NCI-H1436 treated with DMSO at 0.1 percent for 48 hours (cell line): ENCODE data around the gene PADI3.

Experiments
- DNase-seq: peaks from one replicate; lab custom pipeline; 2025; lab: John Stamatoyannopoulos, UW

The PADI3 gene

GRCh38 chr1:17248781-17249180 lies at the start of gene PADI3:
Gene PADI3, plus strand, starts transcription at chr1:17249098. Its CDS starts 40 bp downstream, at chr1:17249138.
- DNase-seq, result no peak

- DNase-seq, result no peak
Observed at GRCh38 chr1:17199267-17200044, 49.4 kb upstream of the PADI3 start.

- DNase-seq, result no peak
Observed at GRCh38 chr1:17200246-17200645, 48.7 kb upstream of the PADI3 start.

GRCh38 chr1:17200756-17201155 lies 48.1 kb upstream of the PADI3 start:
- no peak for DNase-seq

GRCh38 chr1:17201201-17202021 lies 47.5 kb upstream of the PADI3 start:
- no peak for DNase-seq

GRCh38 chr1:17204546-17205440 lies 44.1 kb upstream of the PADI3 start, which contains the start of gene PADI1:
Gene PADI1, plus strand, starts transcription at chr1:17205128. Its CDS starts 90 bp downstream, at chr1:17205218.
- DNase-seq, result no peak

GRCh38 chr1:17205652-17206051 lies 43.2 kb upstream of the PADI3 start:
- DNase-seq, result no peak

GRCh38 chr1:17206196-17206595 lies 42.7 kb upstream of the PADI3 start:
- DNase-seq, result no peak

- no peak for DNase-seq
Observed at GRCh38 chr1:17207046-17207445, 41.9 kb upstream of the PADI3 start.

- DNase-seq, result no peak
Observed at GRCh38 chr1:17207540-17207939, 41.4 kb upstream of the PADI3 start.

- DNase-seq, result no peak
Observed at GRCh38 chr1:17207966-17208418, 40.9 kb upstream of the PADI3 start.

GRCh38 chr1:17208546-17208945 lies 40.4 kb upstream of the PADI3 start:
- no peak for DNase-seq

GRCh38 chr1:17209430-17209829 lies 39.5 kb upstream of the PADI3 start:
- no peak for DNase-seq

- DNase-seq, result no peak
Observed at GRCh38 chr1:17210176-17210575, 38.7 kb upstream of the PADI3 start.

GRCh38 chr1:17211377-17211776 lies 37.5 kb upstream of the PADI3 start:
- DNase-seq, result no peak

- no peak for DNase-seq
Observed at GRCh38 chr1:17212009-17212408, 36.9 kb upstream of the PADI3 start.

- DNase-seq, result no peak
Observed at GRCh38 chr1:17212487-17213121, 36.3 kb upstream of the PADI3 start.

- DNase-seq, result no peak
Observed at GRCh38 chr1:17213148-17213781, 35.6 kb upstream of the PADI3 start.

- no peak for DNase-seq
Observed at GRCh38 chr1:17213782-17214148, 35.1 kb upstream of the PADI3 start.

- no peak for DNase-seq
Observed at GRCh38 chr1:17214876-17215544, 33.9 kb upstream of the PADI3 start.

GRCh38 chr1:17215545-17215890 lies 33.4 kb upstream of the PADI3 start:
- no peak for DNase-seq
